SK-N-SH treated with all-trans-retinoic acid at 6 μM for 48 hours (cell line): Measurements from ENCODE around the gene FRYL.

Experiments used
- OSR1 ChIP-seq: fragments of 250-450 bp; sonication (Bioruptor Pico); IDR thresholded peaks from 2 replicates; pipeline ENCODE4 v1.8.0; 2022; ENCODE audit warnings: moderate library complexity, mild to moderate bottlenecking, inconsistent platforms
- PATZ1 ChIP-seq: fragments of 250-450 bp; sonication (Bioruptor Pico); IDR thresholded peaks from 2 replicates; pipeline ENCODE4 v1.8.0; 2020; ENCODE audit warnings: mild to moderate bottlenecking, moderate library complexity, borderline replicate concordance
- TOX ChIP-seq: fragments of 250-450 bp; sonication (Bioruptor Pico); IDR thresholded peaks from 2 replicates; pipeline ENCODE4 v1.8.0; 2021; ENCODE audit warnings: mild to moderate bottlenecking, moderate library complexity, borderline replicate concordance
- ZFP30 ChIP-seq: fragments of 450-650 bp; formaldehyde crosslinking; IDR thresholded peaks from 2 replicates; pipeline ENCODE4 v1.5.0; 2022; ENCODE audit warnings: mild to moderate bottlenecking, moderate library complexity

- TF ChIP-seq PATZ1 (CRISPR knock-in tag) (no peak), OSR1 (no peak), ZFP30 (CRISPR knock-in tag) (no peak), TOX (CRISPR knock-in tag) (no peak)
Observed at GRCh38 chr4:48620093-48620492, 160.0 kb downstream of the FRYL start.
